ENCODE measurements around the gene STK35. TPM values are rescaled to one million over a fixed set of nuclear protein-coding genes. Genes with fewer than 3 reads are reported as not detected.
A peak's percentile ranks its signal among the peaks of the same experiment; 100 is the strongest.

The STK35 gene
- total and polyA plus RNA-seq, 8 donors, result 3.5 to 10.7 (median 5.6) TPM

DNA sequence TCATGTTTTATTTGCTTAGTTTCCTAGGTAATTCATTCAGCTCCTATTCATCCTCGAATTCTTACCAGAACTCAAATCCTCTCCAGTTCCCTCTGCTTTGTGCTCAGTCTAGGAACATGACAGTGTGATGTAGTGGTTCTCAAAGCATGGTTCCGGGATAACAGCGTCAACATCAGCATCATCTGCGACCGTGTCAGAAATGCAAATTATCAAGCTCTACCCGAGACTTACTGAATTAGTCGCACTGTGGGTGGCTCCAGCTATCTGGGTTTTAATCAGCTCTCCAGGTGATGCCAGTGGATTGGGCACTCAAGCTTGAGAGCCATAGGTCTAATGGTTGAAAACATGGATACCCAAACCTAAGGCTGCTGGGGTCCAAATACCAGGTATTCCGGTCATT is 7.7 kb upstream of the STK35 start:
- Histone ChIP-seq H3K27ac (no peak overlapping the region), H3K9me3 (no peaks in the 10 kb centered on the region), H3K4me3 (no peak overlapping the region), H3K36me3 (no peaks in the 10 kb centered on the region), H3K4me1 (no peaks in the 10 kb centered on the region), H3K27me3 (peaks cover 0 to 9% (median 0%) of the 10 kb centered on the region in 4 donors)
- FAIRE-seq, result no peak
- 33 to 36% methylated on average over 8 of the region's 8 CpGs for WGBS, 2 donors
- TF ChIP-seq, protein P1, sequence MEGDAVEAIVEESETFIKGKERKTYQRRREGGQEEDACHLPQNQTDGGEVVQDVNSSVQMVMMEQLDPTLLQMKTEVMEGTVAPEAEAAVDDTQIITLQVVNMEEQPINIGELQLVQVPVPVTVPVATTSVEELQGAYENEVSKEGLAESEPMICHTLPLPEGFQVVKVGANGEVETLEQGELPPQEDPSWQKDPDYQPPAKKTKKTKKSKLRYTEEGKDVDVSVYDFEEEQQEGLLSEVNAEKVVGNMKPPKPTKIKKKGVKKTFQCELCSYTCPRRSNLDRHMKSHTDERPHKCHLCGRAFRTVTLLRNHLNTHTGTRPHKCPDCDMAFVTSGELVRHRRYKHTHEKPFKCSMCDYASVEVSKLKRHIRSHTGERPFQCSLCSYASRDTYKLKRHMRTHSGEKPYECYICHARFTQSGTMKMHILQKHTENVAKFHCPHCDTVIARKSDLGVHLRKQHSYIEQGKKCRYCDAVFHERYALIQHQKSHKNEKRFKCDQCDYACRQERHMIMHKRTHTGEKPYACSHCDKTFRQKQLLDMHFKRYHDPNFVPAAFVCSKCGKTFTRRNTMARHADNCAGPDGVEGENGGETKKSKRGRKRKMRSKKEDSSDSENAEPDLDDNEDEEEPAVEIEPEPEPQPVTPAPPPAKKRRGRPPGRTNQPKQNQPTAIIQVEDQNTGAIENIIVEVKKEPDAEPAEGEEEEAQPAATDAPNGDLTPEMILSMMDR (IDR thresholded peaks at IDR 0.05), result no peak
- DNase-seq, result no peak
- no peak for ATAC-seq
- intact Hi-C loops (cut with DNase I), result no loop called here

DNA sequence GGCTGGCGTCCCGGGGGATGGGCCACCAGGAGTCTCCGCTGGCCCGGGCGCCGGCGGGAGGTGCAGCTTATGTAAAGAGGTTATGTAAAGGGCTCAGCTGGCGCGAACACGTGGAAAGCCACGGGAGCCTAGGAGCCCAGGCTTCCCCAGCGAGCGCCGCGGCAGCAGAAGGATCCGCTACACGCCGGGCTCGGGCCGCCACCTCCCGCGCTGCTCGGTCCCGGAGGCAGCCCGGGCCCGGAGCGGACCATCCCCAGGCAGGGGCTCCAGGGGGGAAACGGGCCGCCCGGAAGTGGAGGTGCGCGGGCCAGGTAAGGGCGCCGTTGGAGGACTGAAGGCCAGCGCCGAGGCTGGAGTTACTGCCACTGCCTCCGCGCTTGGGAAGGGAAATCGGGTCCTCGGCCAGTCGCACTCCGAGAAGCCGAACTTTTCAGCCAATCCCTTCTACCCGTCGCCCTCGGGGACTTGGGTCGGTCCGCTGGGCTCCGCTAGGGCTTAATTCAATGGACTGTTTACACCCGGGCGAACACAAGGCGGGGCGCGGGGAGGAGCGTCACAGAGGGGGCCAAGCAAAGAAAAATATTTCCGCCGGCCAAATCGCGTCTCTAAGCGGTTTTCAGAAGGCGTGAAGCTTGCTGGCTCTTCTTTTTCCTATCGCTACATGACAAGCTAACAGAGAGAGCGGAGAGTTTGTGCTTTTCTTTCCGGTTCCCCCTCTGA is 398 bp downstream of the STK35 start:
- ATAC-seq (peak; percentile 87 to 94 (median 88)), DNase-seq (peak; percentile 84 to 94 (median 89)), FAIRE-seq (no peak)
- Histone ChIP-seq H3K36me3 (no peaks in the 10 kb centered on the region), H3K27ac (peak overlapping the region; percentile 99 to 100 (median 100)), H3K27me3 (no peaks in the 10 kb centered on the region), H3K4me3 (peak overlapping the region; percentile 91 to 95 (median 94)), H3K9me3 (no peaks in the 10 kb centered on the region), H3K4me1 (peaks cover 8 to 23% (median 17%) of the 10 kb centered on the region in 3 donors)
- intact Hi-C loops (cut with DNase I), result no loop called here
- WGBS, 2 donors, result 0% methylated on average over 62 to 64 of the region's 64 CpGs
- TF ChIP-seq, protein P1 (IDR thresholded peaks at IDR 0.05), result no peak

DNA sequence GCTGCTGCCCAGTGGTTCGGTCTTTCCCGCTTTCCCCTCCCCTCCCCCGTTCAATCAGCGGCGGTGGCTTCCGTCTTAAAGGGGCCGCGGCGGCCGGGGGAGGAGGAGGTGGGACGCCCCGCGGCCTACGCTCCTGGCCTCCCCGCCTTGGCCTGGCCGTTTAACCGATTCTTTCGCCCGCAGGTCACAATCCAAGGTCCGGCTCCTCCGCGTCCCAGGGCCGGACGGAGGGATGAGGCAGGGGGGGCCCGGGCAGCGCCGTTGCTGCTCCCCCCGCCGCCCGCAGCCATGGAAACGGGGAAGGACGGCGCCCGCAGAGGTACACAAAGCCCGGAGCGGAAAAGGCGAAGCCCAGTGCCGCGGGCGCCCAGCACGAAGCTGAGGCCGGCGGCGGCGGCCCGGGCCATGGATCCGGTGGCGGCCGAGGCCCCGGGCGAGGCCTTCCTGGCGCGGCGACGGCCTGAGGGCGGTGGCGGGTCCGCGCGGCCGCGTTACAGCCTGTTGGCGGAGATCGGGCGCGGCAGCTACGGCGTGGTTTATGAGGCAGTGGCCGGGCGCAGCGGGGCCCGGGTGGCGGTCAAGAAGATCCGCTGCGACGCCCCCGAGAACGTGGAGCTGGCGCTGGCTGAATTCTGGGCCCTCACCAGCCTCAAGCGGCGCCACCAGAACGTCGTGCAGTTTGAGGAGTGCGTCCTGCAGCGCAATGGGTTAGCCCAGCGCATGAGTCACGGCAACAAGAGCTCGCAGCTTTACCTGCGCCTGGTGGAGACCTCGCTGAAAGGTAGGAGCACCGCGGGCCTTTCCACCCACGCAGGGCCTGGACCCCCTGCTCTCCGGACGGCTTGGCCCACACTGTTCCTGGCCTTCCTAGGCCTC is 1.2 kb downstream of the STK35 start:
- intact Hi-C loops (cut with DNase I), result no loop called here
- WGBS, 2 donors, result 0 to 1% methylated on average over 79 to 95 of the region's 95 CpGs
- no peak for FAIRE-seq
- Histone ChIP-seq H3K4me1 (peaks cover 8 to 23% (median 17%) of the 10 kb centered on the region in 3 donors), H3K27me3 (no peaks in the 10 kb centered on the region), H3K4me3 (peak overlapping the region; percentile 91 to 95 (median 94)), H3K27ac (peak overlapping the region; percentile 99 to 100 (median 100)), H3K36me3 (no peaks in the 10 kb centered on the region), H3K9me3 (no peaks in the 10 kb centered on the region)
- peak; percentile 84 to 93 (median 86) for DNase-seq
- TF ChIP-seq, protein P1 (IDR thresholded peaks at IDR 0.05), result no peak
- peak; percentile 81 to 91 (median 84) for ATAC-seq

DNA sequence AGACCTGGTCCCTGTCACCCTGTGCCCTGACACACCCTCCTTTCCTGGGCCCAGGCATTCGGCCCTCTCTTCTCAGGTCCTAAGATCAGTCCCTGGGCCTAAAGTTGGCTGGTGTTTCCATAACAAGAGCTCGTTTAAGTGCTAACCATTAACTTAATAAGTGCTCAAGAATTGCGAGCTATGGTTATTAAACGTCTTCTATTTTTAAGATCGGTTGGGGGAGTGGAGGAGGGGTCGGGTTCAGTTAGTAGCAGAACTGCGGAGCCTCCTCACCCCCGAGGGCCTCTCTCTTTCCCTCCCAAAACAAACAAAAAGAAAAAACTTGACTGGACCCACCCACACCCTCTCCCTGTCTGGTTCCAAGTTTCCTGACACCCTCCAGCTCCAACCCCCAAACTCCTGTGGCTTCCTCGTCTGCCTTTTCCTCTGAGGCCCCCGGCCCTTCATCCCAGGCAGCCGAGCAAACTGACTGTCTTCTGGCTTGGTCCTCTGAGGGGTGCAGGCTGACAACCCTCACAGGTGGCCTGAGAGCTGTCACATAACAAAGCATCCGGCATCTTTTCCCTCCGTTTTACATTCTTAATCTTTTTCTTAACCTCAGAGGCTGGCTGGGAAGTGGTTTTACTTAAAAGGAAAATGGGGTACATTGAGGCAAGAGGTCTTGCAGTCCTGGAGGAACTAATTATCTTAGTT is 2.0 kb downstream of the STK35 start:
- Histone ChIP-seq H3K9me3 (no peaks in the 10 kb centered on the region), H3K36me3 (no peaks in the 10 kb centered on the region), H3K4me3 (peak overlapping the region; percentile 91 to 95 (median 94)), H3K27me3 (no peaks in the 10 kb centered on the region), H3K27ac (peak overlapping the region; percentile 99 to 100 (median 100)), H3K4me1 (peaks cover 8 to 24% (median 17%) of the 10 kb centered on the region in 3 donors)
- 0% methylated on average over 13 of the region's 13 CpGs for WGBS, 2 donors
- intact Hi-C loops (cut with DNase I), result no loop called here
- DNase-seq (no peak), FAIRE-seq (no peak), ATAC-seq (no peak)
- TF ChIP-seq, protein P1 (IDR thresholded peaks at IDR 0.05), result no peak

Data from pancreas (tissue), 10 donors.